Parathyroid adenoma (tissue), 2 donors: Measurements from ENCODE around the gene PAN3.

Experiments used
- H2AFZ ChIP-seq: fragments of 300-600 bp; sonication (generic); one replicate; pipeline ENCODE4 v1.7.0; 2017; ENCODE audit warnings: antibody characterized with exemption, mild to moderate bottlenecking
- H3K27ac ChIP-seq: fragments of 300-600 bp; sonication (generic); one replicate; pipeline ENCODE4 v1.7.0; 2017
- H3K27me3 ChIP-seq: fragments of 300-600 bp; sonication (generic); one replicate; pipeline ENCODE4 v1.7.0; 2017; ENCODE audit warnings: low read length; ENCODE audit not compliant: control insufficient read depth, insufficient read depth
- H3K36me3 ChIP-seq: fragments of 300-600 bp; sonication (generic); one replicate; pipeline ENCODE4 v1.7.0; 2017; ENCODE audit warnings: low read length; ENCODE audit not compliant: control insufficient read depth, insufficient read depth
- H3K4me1 ChIP-seq: fragments of 300-600 bp; sonication (generic); one replicate; pipeline ENCODE4 v1.7.0; 2017; ENCODE audit warnings: control low read depth
- H3K4me2 ChIP-seq: fragments of 300-600 bp; sonication (generic); one replicate; pipeline ENCODE4 v1.7.0; 2017; ENCODE audit warnings: low read length
- H3K4me3 ChIP-seq: fragments of 300-600 bp; sonication (generic); one replicate; pipeline ENCODE4 v1.7.0; 2017; ENCODE audit warnings: low read depth, low read length
- H3K79me2 ChIP-seq: fragments of 300-600 bp; sonication (generic); one replicate; pipeline ENCODE4 v1.7.0; 2017; ENCODE audit warnings: control low read depth
- H3K9ac ChIP-seq: fragments of 300-600 bp; sonication (generic); one replicate; pipeline ENCODE4 v1.7.0; 2017; ENCODE audit warnings: mild to moderate bottlenecking
- H3K9me3 ChIP-seq: fragments of 300-600 bp; sonication (generic); one replicate; pipeline ENCODE4 v1.7.0; 2017; ENCODE audit warnings: low read length; ENCODE audit not compliant: control insufficient read depth
- TF ChIP-seq, protein P1 (sequence below): fragments of 300-600 bp; sonication (generic); IDR thresholded peaks from one replicate; pipeline ENCODE4 v1.7.0; 2017; ENCODE audit warnings: antibody characterized with exemption, mild to moderate bottlenecking
- donor health status: primary hyperparathyroidism.

Gene PAN3

DNA sequence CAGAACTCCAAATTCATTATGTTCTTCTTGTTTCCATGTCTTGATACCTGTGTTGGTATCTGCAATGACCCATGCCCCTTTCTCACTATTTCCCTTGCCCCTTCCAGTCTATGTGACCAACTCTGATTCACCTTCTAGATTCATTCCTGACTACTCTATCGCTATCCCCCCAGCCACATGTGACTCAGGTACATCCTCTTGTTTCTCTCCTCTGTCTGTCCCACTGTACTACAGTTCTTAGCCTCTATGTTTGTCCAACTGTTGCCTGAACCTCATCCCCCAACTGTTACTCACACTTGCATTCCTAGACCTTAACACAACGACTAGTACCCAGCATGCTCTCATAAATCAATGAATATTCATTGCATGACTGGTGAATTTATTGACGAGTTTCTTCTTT is 27.9 kb upstream of the PAN3 start:
- TF ChIP-seq, protein P1, sequence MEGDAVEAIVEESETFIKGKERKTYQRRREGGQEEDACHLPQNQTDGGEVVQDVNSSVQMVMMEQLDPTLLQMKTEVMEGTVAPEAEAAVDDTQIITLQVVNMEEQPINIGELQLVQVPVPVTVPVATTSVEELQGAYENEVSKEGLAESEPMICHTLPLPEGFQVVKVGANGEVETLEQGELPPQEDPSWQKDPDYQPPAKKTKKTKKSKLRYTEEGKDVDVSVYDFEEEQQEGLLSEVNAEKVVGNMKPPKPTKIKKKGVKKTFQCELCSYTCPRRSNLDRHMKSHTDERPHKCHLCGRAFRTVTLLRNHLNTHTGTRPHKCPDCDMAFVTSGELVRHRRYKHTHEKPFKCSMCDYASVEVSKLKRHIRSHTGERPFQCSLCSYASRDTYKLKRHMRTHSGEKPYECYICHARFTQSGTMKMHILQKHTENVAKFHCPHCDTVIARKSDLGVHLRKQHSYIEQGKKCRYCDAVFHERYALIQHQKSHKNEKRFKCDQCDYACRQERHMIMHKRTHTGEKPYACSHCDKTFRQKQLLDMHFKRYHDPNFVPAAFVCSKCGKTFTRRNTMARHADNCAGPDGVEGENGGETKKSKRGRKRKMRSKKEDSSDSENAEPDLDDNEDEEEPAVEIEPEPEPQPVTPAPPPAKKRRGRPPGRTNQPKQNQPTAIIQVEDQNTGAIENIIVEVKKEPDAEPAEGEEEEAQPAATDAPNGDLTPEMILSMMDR: no peak
- Histone ChIP-seq H3K4me1 (no peaks in the 10 kb centered on the region), H3K9ac (no peak overlapping the region), H3K79me2 (no peaks in the 10 kb centered on the region), H3K27ac (no peak overlapping the region), H2AFZ (no peak overlapping the region), H3K4me2 (no peak overlapping the region), H3K4me3 (no peak overlapping the region), H3K27me3 (no peaks in the 10 kb centered on the region), H3K9me3 (no peaks in the 10 kb centered on the region), H3K36me3 (no peaks in the 10 kb centered on the region)

GRCh38 chr13:28116736-28117135 is 21.6 kb upstream of the PAN3 start:
- Histone ChIP-seq H3K36me3 (no peaks in the 10 kb centered on the region), H3K27me3 (no peaks in the 10 kb centered on the region), H3K9me3 (no peaks in the 10 kb centered on the region), H3K4me3 (no peak overlapping the region), H3K79me2 (no peaks in the 10 kb centered on the region), H3K4me2 (no peak overlapping the region), H2AFZ (no peak overlapping the region), H3K9ac (no peak overlapping the region), H3K4me1 (no peaks in the 10 kb centered on the region), H3K27ac (no peak overlapping the region)
- TF ChIP-seq, protein P1: no peak

GRCh38 chr13:28117689-28118377 is 20.5 kb upstream of the PAN3 start:
- no peaks in the 10 kb centered on the region for H3K36me3 ChIP-seq
- no peak overlapping the region for H3K4me3 ChIP-seq
- no peaks in the 10 kb centered on the region for H3K27me3 ChIP-seq
- H3K4me2 ChIP-seq: no peak overlapping the region
- H3K27ac ChIP-seq: no peak overlapping the region
- H2AFZ ChIP-seq: no peak overlapping the region
- no peak overlapping the region for H3K9ac ChIP-seq
- H3K4me1 ChIP-seq: no peaks in the 10 kb centered on the region
- H3K79me2 ChIP-seq: no peaks in the 10 kb centered on the region
- TF ChIP-seq, protein P1: no peak
- no peaks in the 10 kb centered on the region for H3K9me3 ChIP-seq

GRCh38 chr13:28120317-28120716 is 18.0 kb upstream of the PAN3 start:
- no peak overlapping the region for H3K27ac ChIP-seq
- TF ChIP-seq, protein P1: no peak
- H3K4me1 ChIP-seq: no peaks in the 10 kb centered on the region
- no peaks in the 10 kb centered on the region for H3K79me2 ChIP-seq
- no peak overlapping the region for H3K4me2 ChIP-seq
- H3K36me3 ChIP-seq: no peaks in the 10 kb centered on the region
- no peak overlapping the region for H3K4me3 ChIP-seq
- no peak overlapping the region for H2AFZ ChIP-seq
- H3K9ac ChIP-seq: no peak overlapping the region
- H3K9me3 ChIP-seq: no peaks in the 10 kb centered on the region
- no peaks in the 10 kb centered on the region for H3K27me3 ChIP-seq

- H3K36me3 ChIP-seq: no peaks in the 10 kb centered on the region
- H3K4me2 ChIP-seq: no peak overlapping the region
- H3K9me3 ChIP-seq: no peaks in the 10 kb centered on the region
- no peaks in the 10 kb centered on the region for H3K4me1 ChIP-seq
- TF ChIP-seq, protein P1: no peak
- no peaks in the 10 kb centered on the region for H3K27me3 ChIP-seq
- no peaks in the 10 kb centered on the region for H3K79me2 ChIP-seq
- no peak overlapping the region for H3K4me3 ChIP-seq
- no peak overlapping the region for H3K27ac ChIP-seq
- no peak overlapping the region for H2AFZ ChIP-seq
- no peak overlapping the region for H3K9ac ChIP-seq
Observed at GRCh38 chr13:28121224-28121623, 17.1 kb upstream of the PAN3 start.
